IMR-90 (cell line): ENCODE data around the gene MYOM1. TPM values are rescaled to one million over a fixed set of nuclear protein-coding genes. Genes with fewer than 3 reads are reported as not detected.

ENCODE experiments used
- ATAC-seq: fragments of 200-7000 bp; cut with Tn5 transposase; 2 replicates; pipeline ENCODE4 v1.9.1; 2020; ENCODE audit warnings: low read depth, mild to moderate bottlenecking, moderate library complexity
- BruUV-seq: library from RNA; stranded (reverse); fragments of 400-500 nt; replicated peaks from 2 replicates; lab custom pipeline; 2021; lab: Mats Ljungman, UMichigan
- CTCF ChIA-PET: fragments of 300-600 bp; formaldehyde crosslinking; extraction: SDS; loops from one replicate; lab custom pipeline; 2021; ENCODE audit warnings: antibody characterized with exemption; lab: Yijun Ruan, JAX
- POLR2A ChIA-PET: fragments of 300-600 bp; sonication (Branson Sonifier 250); formaldehyde crosslinking; loops from one replicate; lab custom pipeline; 2022; ENCODE audit warnings: antibody characterized with exemption; ENCODE audit not compliant: unreplicated experiment; lab: Charles Lee
- DNase-seq: peaks from one replicate; pipeline ENCODE4 v3.0.0; 2013
- H2AFZ ChIP-seq: replicated peaks from 2 replicates; pipeline ENCODE3; 2013; ENCODE audit warnings: low read length, mild to moderate bottlenecking; ENCODE audit not compliant: poor library complexity
- H2AK5ac ChIP-seq: 2 replicates; pipeline ENCODE4 v1.6.1; 2013; ENCODE audit warnings: low read depth, low read length, inconsistent platforms
- H2AK9ac ChIP-seq: replicated peaks from 2 replicates; pipeline ENCODE3; 2013; ENCODE audit warnings: mild to moderate bottlenecking, low read depth, low read length, moderate library complexity; ENCODE audit not compliant: poor library complexity
- H2BK120ac ChIP-seq: 2 replicates; pipeline ENCODE4 v1.6.1; 2013; ENCODE audit warnings: low read depth, low read length, inconsistent platforms
- H2BK15ac ChIP-seq: 3 replicates; pipeline ENCODE4 v1.6.1; 2013; ENCODE audit warnings: low read depth, low read length, inconsistent platforms
- H2BK20ac ChIP-seq: 2 replicates; pipeline ENCODE4 v1.6.1; 2013; ENCODE audit warnings: low read depth, mild to moderate bottlenecking, inconsistent platforms, low read length, moderate library complexity
- H2BK5ac ChIP-seq: 2 replicates; pipeline ENCODE4 v1.6.1; 2013; ENCODE audit warnings: mild to moderate bottlenecking, low read depth, low read length, inconsistent platforms; ENCODE audit not compliant: poor library complexity, severe bottlenecking
- H3K14ac ChIP-seq: replicated peaks from 2 replicates; pipeline ENCODE4 v1.6.1; 2013; ENCODE audit warnings: low read depth, low read length, inconsistent platforms
- H3K18ac ChIP-seq: 2 replicates; pipeline ENCODE4 v1.6.1; 2013; ENCODE audit warnings: low read depth, low read length, control low read depth
- H3K23ac ChIP-seq: 2 replicates; pipeline ENCODE4 v1.6.1; 2013; ENCODE audit warnings: low read depth, low read length, inconsistent platforms
- H3K27ac ChIP-seq: 2 replicates; pipeline ENCODE4 v1.5.1; 2013; ENCODE audit warnings: mild to moderate bottlenecking, control low read depth, low read length; ENCODE audit not compliant: insufficient read depth
- H3K27me3 ChIP-seq: 2 replicates; pipeline ENCODE4 v1.6.1; 2013; ENCODE audit warnings: low read length; ENCODE audit not compliant: control insufficient read depth, insufficient read depth
- H3K36me3 ChIP-seq: 2 replicates; pipeline ENCODE4 v1.6.1; 2013; ENCODE audit warnings: low read length, mixed read lengths; ENCODE audit not compliant: control insufficient read depth, insufficient read depth
- H3K4ac ChIP-seq: 2 replicates; pipeline ENCODE4 v1.6.1; 2013; ENCODE audit warnings: low read depth, low read length, inconsistent platforms
- H3K4me1 ChIP-seq: 2 replicates; pipeline ENCODE4 v1.6.1; 2013; ENCODE audit warnings: low read length, mixed read lengths; ENCODE audit not compliant: control insufficient read depth, insufficient read depth
- H3K4me2 ChIP-seq: 2 replicates; pipeline ENCODE4 v1.6.1; 2013; ENCODE audit warnings: low read depth, mild to moderate bottlenecking, control low read depth, low read length, moderate library complexity
- H3K4me3 ChIP-seq: 2 replicates; pipeline ENCODE4 v1.5.1; 2013; ENCODE audit warnings: low read depth, mild to moderate bottlenecking, control low read depth, low read length, moderate library complexity; ENCODE audit not compliant: insufficient read depth
- H3K56ac ChIP-seq: 2 replicates; pipeline ENCODE4 v1.6.1; 2013; ENCODE audit warnings: low read length, inconsistent platforms; ENCODE audit not compliant: insufficient read depth; ENCODE audit errors: extremely low read depth
- H3K79me1 ChIP-seq, 2 experiments: 2 replicates each; pipeline ENCODE4 v1.6.1; 2013; ENCODE audit warnings: low read length in 2 of 2, inconsistent platforms in 1 of 2, low read depth in 1 of 2
- H3K9ac ChIP-seq: 2 replicates; pipeline ENCODE4 v1.6.1; 2013; ENCODE audit warnings: low read depth, low read length, control low read depth
- H3K9me1 ChIP-seq: 2 replicates; pipeline ENCODE4 v1.6.1; 2013; ENCODE audit warnings: low read length, inconsistent platforms; ENCODE audit not compliant: insufficient read depth
- H3K9me3 ChIP-seq: 2 replicates; pipeline ENCODE4 v1.6.1; 2013; ENCODE audit warnings: low read length; ENCODE audit not compliant: control insufficient read depth, insufficient read depth
- H4K20me1 ChIP-seq: 2 replicates; pipeline ENCODE4 v1.6.1; 2013; ENCODE audit warnings: low read length, inconsistent platforms; ENCODE audit not compliant: insufficient read depth
- H4K5ac ChIP-seq: 2 replicates; pipeline ENCODE4 v1.6.1; 2013; ENCODE audit warnings: mild to moderate bottlenecking, low read depth, low read length, control low read depth
- H4K8ac ChIP-seq, 2 experiments: 2 replicates each; pipeline ENCODE4 v1.6.1; 2013; ENCODE audit warnings: low read depth in 2 of 2, low read length in 2 of 2, control low read depth in 1 of 2, inconsistent platforms in 1 of 2
- H4K91ac ChIP-seq: 2 replicates; pipeline ENCODE4 v1.6.1; 2013; ENCODE audit warnings: low read depth, low read length, inconsistent platforms; ENCODE audit not compliant: insufficient read depth
- CHD1 ChIP-seq: IDR thresholded peaks from 2 replicates; pipeline ENCODE4 v1.6.1; 2012; ENCODE audit warnings: low read depth, low read length, improper control_type of control experiment
- MAZ ChIP-seq: IDR thresholded peaks from 2 replicates; pipeline ENCODE4 v1.6.1; 2012; ENCODE audit warnings: low read depth, mild to moderate bottlenecking, low read length, improper control_type of control experiment, moderate library complexity, borderline replicate concordance
- NFE2L2 ChIP-seq: fragments of 150-350 bp; IDR thresholded peaks from 2 replicates; pipeline ENCODE4 v1.6.1; 2016; ENCODE audit warnings: low read depth, mild to moderate bottlenecking, low read length
- RCOR1 ChIP-seq: IDR thresholded peaks from 2 replicates; pipeline ENCODE4 v1.6.1; 2012; ENCODE audit warnings: mild to moderate bottlenecking, low read length, improper control_type of control experiment; ENCODE audit not compliant: insufficient replicate concordance
- USF2 ChIP-seq: fragments of 150-350 bp; IDR thresholded peaks from 2 replicates; pipeline ENCODE4 v1.6.1; 2017; ENCODE audit warnings: mild to moderate bottlenecking, antibody characterized with exemption, low read length, low read depth
- WGBS, 2 experiments: methylation state at CpG; one replicate each; pipeline versions ENCODE4 v1.1.5 to v1.1.7; 2013; ENCODE audit warnings: missing lambda C conversion rate in 2 of 2; ENCODE audit not compliant: insufficient read length in 1 of 2; ENCODE audit errors: extremely low coverage in 2 of 2; 5-methylcytosine and 5-hydroxymethylcytosine counted together
- dilution Hi-C: fragments of 300-500 bp; cut with HindIII; formaldehyde crosslinking; loops from one replicate; pipeline ENCODE4 v1.14.3; 2018; ENCODE audit warnings: low sequenced_read_pairs; ENCODE audit not compliant: unreplicated experiment
- in situ Hi-C: fragments of 300-500 bp; cut with MboI; formaldehyde crosslinking; loops from 3 replicates; pipeline ENCODE4 v1.14.3; 2019; ENCODE audit warnings: low sequenced_read_pairs, inconsistent platforms, mixed read lengths
- intact Hi-C: fragments of 100-400 bp; cut with micrococcal nuclease; formaldehyde crosslinking; loops from 2 replicates; pipeline ENCODE4 v1.10.0; 2022
- polyA plus RNA-seq, 3 experiments: library from polyadenylated mRNA; depleted of rRNA; stranded (reverse); fragments of >200 nt; gene quantifications; 2 replicates each; pipeline ENCODE4 v1.2.3, GENCODE V29; 2012; ENCODE audit warnings: low replicate concordance in 1 of 3
- total RNA-seq: library from RNA; depleted of rRNA; stranded (reverse); fragments of >200 nt; gene quantifications from 2 replicates; pipeline ENCODE4 v1.2.3, GENCODE V29; 2012
- TF ChIP-seq, protein P1 (sequence below): conservative IDR thresholded peaks from 2 replicates; pipeline ENCODE4 v1.5.1; 2012; ENCODE audit warnings: mild to moderate bottlenecking, low read depth, low read length, improper control_type of control experiment

Gene MYOM1
- total and polyA plus RNA-seq, 2 of the 4 experiments (the other 2 are of a cell fraction) = under 0.01 to 0.10 TPM

- Histone ChIP-seq H2AFZ (no peak overlapping the region), H3K4ac (no peak overlapping the region), H3K4me3 (no peak overlapping the region), H4K91ac (no peak overlapping the region), H3K9ac (no peak overlapping the region), H4K8ac (no peak overlapping the region), H4K5ac (no peak overlapping the region), H3K27me3 (no peaks in the 10 kb centered on the region; the same call in 1 of the 2 replicates), H3K79me1 (no peaks in the 10 kb centered on the region), H3K18ac (no peak overlapping the region), H3K4me2 (no peak overlapping the region), H2AK9ac (no peak overlapping the region), H3K27ac (no peak overlapping the region), H2AK5ac (no peak overlapping the region), H3K14ac (no peak overlapping the region), H3K9me1 (no peaks in the 10 kb centered on the region), H3K36me3 (no peaks in the 10 kb centered on the region), H3K9me3 (no peaks in the 10 kb centered on the region), H3K56ac (no peak overlapping the region), H4K20me1 (no peaks in the 10 kb centered on the region), H2BK120ac (no peak overlapping the region), H2BK5ac (no peak overlapping the region), H2BK20ac (no peak overlapping the region), H3K4me1 (no peaks in the 10 kb centered on the region), H2BK15ac (no peak overlapping the region), H3K23ac (no peak overlapping the region)
- ATAC-seq = no peak
- TF ChIP-seq NFE2L2 (no peak), RCOR1 (no peak), CHD1 (no peak), USF2 (no peak), MAZ (no peak)
- TF ChIP-seq, protein P1, sequence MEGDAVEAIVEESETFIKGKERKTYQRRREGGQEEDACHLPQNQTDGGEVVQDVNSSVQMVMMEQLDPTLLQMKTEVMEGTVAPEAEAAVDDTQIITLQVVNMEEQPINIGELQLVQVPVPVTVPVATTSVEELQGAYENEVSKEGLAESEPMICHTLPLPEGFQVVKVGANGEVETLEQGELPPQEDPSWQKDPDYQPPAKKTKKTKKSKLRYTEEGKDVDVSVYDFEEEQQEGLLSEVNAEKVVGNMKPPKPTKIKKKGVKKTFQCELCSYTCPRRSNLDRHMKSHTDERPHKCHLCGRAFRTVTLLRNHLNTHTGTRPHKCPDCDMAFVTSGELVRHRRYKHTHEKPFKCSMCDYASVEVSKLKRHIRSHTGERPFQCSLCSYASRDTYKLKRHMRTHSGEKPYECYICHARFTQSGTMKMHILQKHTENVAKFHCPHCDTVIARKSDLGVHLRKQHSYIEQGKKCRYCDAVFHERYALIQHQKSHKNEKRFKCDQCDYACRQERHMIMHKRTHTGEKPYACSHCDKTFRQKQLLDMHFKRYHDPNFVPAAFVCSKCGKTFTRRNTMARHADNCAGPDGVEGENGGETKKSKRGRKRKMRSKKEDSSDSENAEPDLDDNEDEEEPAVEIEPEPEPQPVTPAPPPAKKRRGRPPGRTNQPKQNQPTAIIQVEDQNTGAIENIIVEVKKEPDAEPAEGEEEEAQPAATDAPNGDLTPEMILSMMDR = no peak
- in situ Hi-C loops = no loop called here
- intact Hi-C loops = no loop called here
- dilution Hi-C loops = no loop called here
- WGBS, 2 experiments = no CpG with 5 or more reads among the region's 2 CpGs
- ChIA-PET CTCF (no interaction called here), POLR2A (no interaction called here)
- no TSS peak for BruUV-seq
- DNase-seq = no peak
These were observed 62.2 kb downstream of the MYOM1 start for GRCh38 chr18:3157606-3158005.
